ENCODE measurements around the gene KCNH1. TPM values are rescaled to one million over a fixed set of nuclear protein-coding genes. Genes with fewer than 3 reads are reported as not detected.

KCNH1 gene
- polyA plus RNA-seq, 2 of the 4 experiments (the other 2 are of a cell fraction): 5.1 to 7.9 TPM

GRCh38 chr1:210826686-210827085, 307.3 kb downstream of the KCNH1 start (continued):
- no peak for TF ChIP-seq MAX (IDR thresholded peaks at IDR 0.05)
- no peak for TF ChIP-seq RAD21 (conservative IDR thresholded peaks at IDR 0.05 in 1 of 2, IDR thresholded peaks at IDR 0.05 in 1 of 2)
- no peak for TF ChIP-seq REST (IDR thresholded peaks at IDR 0.05)
- TF ChIP-seq NR3C1 (IDR thresholded peaks at IDR 0.05): no peak
- no peak for TF ChIP-seq ZNF302 (CRISPR knock-in tag; IDR thresholded peaks at IDR 0.05)
- TF ChIP-seq EP300 (IDR thresholded peaks at IDR 0.05): no peak
- TF ChIP-seq KDM1A (IDR thresholded peaks at IDR 0.05; ENCODE audit: low read depth): no peak

GRCh38 chr1:210822932-210823331, 311.0 kb downstream of the KCNH1 start:
- no peak overlapping the region for H3K4me2 ChIP-seq
- H3K27ac ChIP-seq: no peak overlapping the region
- WGBS (ENCODE audit: missing lambda C conversion rate): 44% methylated on average over 1 of the region's 1 CpG
- CTCF ChIA-PET: no interaction called here
- no peak overlapping the region for H3K4me3 ChIP-seq
- no peaks in the 10 kb centered on the region for H3K4me1 ChIP-seq
- H3K9me3 ChIP-seq: no peaks in the 10 kb centered on the region
- POLR2A ChIA-PET: no interaction called here
- no peak for DNase-seq (ENCODE audit: low read depth in 1 of 2, low spot score in 1 of 2)
- ATAC-seq: no peak
- no peak for FAIRE-seq
- TF ChIP-seq MAZ (IDR thresholded peaks at IDR 0.05; ENCODE audit: borderline replicate concordance, low read depth, low read length) (no peak), RCOR1 (IDR thresholded peaks at IDR 0.05; ENCODE audit: low read depth, low read length) (no peak), CBX8 (IDR thresholded peaks at IDR 0.05) (no peak)

- Histone ChIP-seq H3K4me1 (no peaks in the 10 kb centered on the region), H3K27ac (no peak overlapping the region), H3K4me2 (no peak overlapping the region), H3K9me3 (no peaks in the 10 kb centered on the region), H3K4me3 (no peak overlapping the region)
- ChIA-PET POLR2A (no interaction called here), CTCF (interaction anchor here (1.5 kb wide), 1 partner anchor 18 kb away, joined by 3 read pairs; no protein-coding TSS in a partner anchor)
- DNase-seq (ENCODE audit: low read depth in 1 of 2, low spot score in 1 of 2) (no peak), ATAC-seq (no peak), FAIRE-seq (no peak)
- no peak for TF ChIP-seq TP53 (CRISPR knock-in tag; IDR thresholded peaks at IDR 0.05)
- no peak for TF ChIP-seq SMC3 (IDR thresholded peaks at IDR 0.05)
- no peak for TF ChIP-seq CBX8 (IDR thresholded peaks at IDR 0.05)
- no peak for TF ChIP-seq GATA3 (IDR thresholded peaks at IDR 0.05; ENCODE audit: borderline replicate concordance)
- no peak for TF ChIP-seq ATOH8 (CRISPR knock-in tag; IDR thresholded peaks at IDR 0.05; ENCODE audit: low read depth)
- TF ChIP-seq POLR2AphosphoS2 (conservative IDR thresholded peaks at IDR 0.05; ENCODE audit: low read length): no peak
- TF ChIP-seq HOXA7 (CRISPR knock-in tag; IDR thresholded peaks at IDR 0.05): no peak
- whole genome bisulfite sequencing (ENCODE audit: missing lambda C conversion rate): 38% methylated on average over 2 of the region's 2 CpGs
Observed at GRCh38 chr1:210822241-210822640, 311.7 kb downstream of the KCNH1 start.

- TF ChIP-seq ZC3H11A (IDR thresholded peaks at IDR 0.05) (peak; percentile 67), GATA3 (IDR thresholded peaks at IDR 0.05; ENCODE audit: borderline replicate concordance) (no peak)
- WGBS (ENCODE audit: missing lambda C conversion rate): 64% methylated on average over 3 of the region's 3 CpGs
- Histone ChIP-seq H3K9me3 (no peaks in the 10 kb centered on the region), H3K4me1 (no peaks in the 10 kb centered on the region), H3K4me2 (no peak overlapping the region), H3K4me3 (no peak overlapping the region), H3K27ac (no peak overlapping the region)
- ATAC-seq (no peak), FAIRE-seq (no peak), DNase-seq (ENCODE audit: low read depth in 1 of 2, low spot score in 1 of 2) (no peak)
- ChIA-PET CTCF (interaction anchor here (1.5 kb wide), 1 partner anchor 19 kb away, joined by 3 read pairs; no protein-coding TSS in a partner anchor), POLR2A (no interaction called here)
Observed at GRCh38 chr1:210821615-210822014, 312.3 kb downstream of the KCNH1 start.

Measured in A549 (cell line).